ENCODE results near the gene KCNJ15. TPM values are rescaled to one million over a fixed set of nuclear protein-coding genes. Genes with fewer than 3 reads are reported as not detected.

The KCNJ15 gene
- total and polyA plus RNA-seq, 2 experiments from 2014 or later: not detected

DNA sequence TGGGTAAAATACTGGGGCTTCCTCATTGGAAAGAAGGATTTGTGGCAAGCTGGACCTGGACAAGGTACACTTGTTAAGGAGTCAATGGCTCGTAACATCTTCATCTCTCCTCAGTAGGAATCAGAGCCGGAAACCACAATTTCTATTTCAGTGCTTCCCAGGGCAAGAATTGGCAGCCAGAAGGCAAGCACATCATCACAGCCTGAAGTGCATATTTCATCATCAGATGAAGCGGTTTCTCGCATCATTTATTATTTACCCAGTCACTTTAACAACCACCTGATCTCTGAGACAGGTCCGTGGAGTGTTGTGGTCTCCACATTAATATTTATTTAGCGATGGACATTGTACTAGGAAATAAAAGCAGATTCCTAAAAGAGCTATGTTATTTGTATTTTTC is 55.0 kb downstream of the KCNJ15 start:
- H3K9me2 ChIP-seq (ENCODE audit: insufficient read depth): peaks cover 5% of the 10 kb centered on the region; the same call in 1 of the 2 replicates
- no peak for DNase-seq (ENCODE audit: low spot score)
- no peak overlapping the region for H3K4me3 ChIP-seq
- Mint-ChIP-seq H3K27ac (no peak overlapping the region), H3K4me3 (no peak overlapping the region), H3K4me1 (peaks cover 12% of the 10 kb centered on the region), H3K9me3 (no peaks in the 10 kb centered on the region), H3K36me3 (ENCODE audit: low read depth) (no peaks in the 10 kb centered on the region; the same call in 2 of the 3 replicates), H3K27me3 (ENCODE audit: insufficient read depth, low read depth, poor library complexity) (peaks cover 7% of the 10 kb centered on the region)
- no peak overlapping the region for H3K4me2 ChIP-seq
- H2AFZ ChIP-seq: no peak overlapping the region
- no peaks in the 10 kb centered on the region for H3K4me1 ChIP-seq (ENCODE audit: insufficient read depth)
- ATAC-seq: no peak
- H3K79me2 ChIP-seq (replicated peaks; ENCODE audit: insufficient read depth): no peaks in the 10 kb centered on the region
- H3F3A ChIP-seq (replicated peaks; ENCODE audit: low read depth): no peaks in the 10 kb centered on the region
- no peaks in the 10 kb centered on the region for H4K20me1 ChIP-seq (replicated peaks; ENCODE audit: insufficient read depth)
- TF ChIP-seq ZNF462 (CRISPR knock-in tag; IDR thresholded peaks at IDR 0.05) (no peak), EZH2phosphoT487 (IDR thresholded peaks at IDR 0.05; ENCODE audit: unreplicated experiment) (no peak), ZNF331 (CRISPR knock-in tag; IDR thresholded peaks at IDR 0.05; ENCODE audit: low read depth) (no peak), ZNF114 (CRISPR knock-in tag; IDR thresholded peaks at IDR 0.05) (no peak), REST (IDR thresholded peaks at IDR 0.05; ENCODE audit: unreplicated experiment) (no peak), JUNB (IDR thresholded peaks at IDR 0.05; ENCODE audit: unreplicated experiment) (no peak), EZH2 (IDR thresholded peaks at IDR 0.05; ENCODE audit: low read depth, unreplicated experiment) (no peak), POLR2AphosphoS5 (IDR thresholded peaks at IDR 0.05; ENCODE audit: low read depth) (no peak), CREB1 (CRISPR knock-in tag; IDR thresholded peaks at IDR 0.05; ENCODE audit: low read depth) (no peak), STAT1 (IDR thresholded peaks at IDR 0.05; ENCODE audit: unreplicated experiment) (no peak), NANOG (IDR thresholded peaks at IDR 0.05; ENCODE audit: borderline replicate concordance) (no peak), CTCF (conservative IDR thresholded peaks at IDR 0.05; ENCODE audit: low read depth in 2 of 2) (no peak)
- TF ChIP-seq, protein P1, sequence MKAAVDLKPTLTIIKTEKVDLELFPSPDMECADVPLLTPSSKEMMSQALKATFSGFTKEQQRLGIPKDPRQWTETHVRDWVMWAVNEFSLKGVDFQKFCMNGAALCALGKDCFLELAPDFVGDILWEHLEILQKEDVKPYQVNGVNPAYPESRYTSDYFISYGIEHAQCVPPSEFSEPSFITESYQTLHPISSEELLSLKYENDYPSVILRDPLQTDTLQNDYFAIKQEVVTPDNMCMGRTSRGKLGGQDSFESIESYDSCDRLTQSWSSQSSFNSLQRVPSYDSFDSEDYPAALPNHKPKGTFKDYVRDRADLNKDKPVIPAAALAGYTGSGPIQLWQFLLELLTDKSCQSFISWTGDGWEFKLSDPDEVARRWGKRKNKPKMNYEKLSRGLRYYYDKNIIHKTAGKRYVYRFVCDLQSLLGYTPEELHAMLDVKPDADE (IDR thresholded peaks at IDR 0.05): no peak
- H3K36me3 ChIP-seq (ENCODE audit: insufficient read depth): no peaks in the 10 kb centered on the region
- H3K27me3 ChIP-seq (ENCODE audit: insufficient read depth): no peaks in the 10 kb centered on the region
- H3K27ac ChIP-seq (ENCODE audit: low read depth): no peak overlapping the region

All from GM23338 (cell line).